DND-41 (cell line): ENCODE data around the gene TRAPPC2L.
A peak's percentile ranks its signal among the peaks of the same experiment; 100 is the strongest.

Experiments
- ATAC-seq: fragments of 200-7000 bp; cut with Tn5 transposase; 3 replicates; pipeline ENCODE4 v1.9.1; 2021; ENCODE audit warnings: low read depth; ENCODE audit not compliant: insufficient read depth
- DNase-seq: peaks from one replicate; pipeline ENCODE4 v3.0.0-alpha.2; 2020
- H2AFZ ChIP-seq: 2 replicates; pipeline ENCODE4 v1.6.0; 2012; ENCODE audit warnings: low read depth, low read length
- H3K27ac ChIP-seq: 2 replicates; pipeline ENCODE4 v1.5.1; 2012; ENCODE audit warnings: low read length, inconsistent platforms
- H3K27me3 ChIP-seq: fragments of 200-600 bp; sonication (generic); 2 replicates; pipeline ENCODE4 v1.6.0; 2012; ENCODE audit warnings: low read length, mild to moderate bottlenecking, inconsistent platforms; ENCODE audit not compliant: insufficient read depth, poor library complexity
- H3K36me3 ChIP-seq: 2 replicates; pipeline ENCODE4 v1.5.1; 2012; ENCODE audit warnings: low read length, inconsistent platforms; ENCODE audit not compliant: insufficient read depth
- H3K4me1 ChIP-seq: 2 replicates; pipeline ENCODE4 v1.5.1; 2012; ENCODE audit warnings: mild to moderate bottlenecking, low read length; ENCODE audit not compliant: insufficient read depth
- H3K4me2 ChIP-seq: 2 replicates; pipeline ENCODE4 v1.6.0; 2012; ENCODE audit warnings: mild to moderate bottlenecking, moderate library complexity, low read length, inconsistent platforms; ENCODE audit not compliant: insufficient read depth
- H3K4me3 ChIP-seq, 2 experiments: fragments of 200-600 bp in 1 of 2; shearing (Covaris generic) in 1 of 2; 2 replicates each; pipeline ENCODE4 v1.5.1; 2012 to 2016; ENCODE audit warnings: inconsistent platforms in 2 of 2, low read length in 2 of 2, mild to moderate bottlenecking in 2 of 2, low read depth in 1 of 2, moderate library complexity in 1 of 2
- H3K79me2 ChIP-seq: 2 replicates; pipeline ENCODE4 v1.6.0; 2012; ENCODE audit warnings: low read length, inconsistent platforms; ENCODE audit not compliant: insufficient read depth
- H3K9ac ChIP-seq: 2 replicates; pipeline ENCODE4 v1.6.0; 2012; ENCODE audit warnings: low read depth, mild to moderate bottlenecking, inconsistent platforms, low read length, moderate library complexity
- H3K9me3 ChIP-seq: 2 replicates; pipeline ENCODE4 v1.5.1; 2012; ENCODE audit warnings: low read length, moderate library complexity, mild to moderate bottlenecking, inconsistent platforms; ENCODE audit not compliant: insufficient read depth, severe bottlenecking
- H4K20me1 ChIP-seq: 2 replicates; pipeline ENCODE4 v1.6.0; 2012; ENCODE audit warnings: low read length; ENCODE audit not compliant: insufficient read depth
- EZH2 ChIP-seq: IDR thresholded peaks from 3 replicates; pipeline ENCODE4 v1.6.1; 2012; ENCODE audit warnings: borderline replicate concordance, low read depth, mild to moderate bottlenecking, moderate library complexity, low read length, inconsistent platforms; ENCODE audit not compliant: severe bottlenecking
- TF ChIP-seq, protein P1 (sequence below): IDR thresholded peaks from 2 replicates; pipeline ENCODE4 v1.5.1; 2012; ENCODE audit warnings: borderline replicate concordance, low read length, moderate library complexity, mild to moderate bottlenecking; ENCODE audit not compliant: poor library complexity, severe bottlenecking; ENCODE audit errors: extremely low read depth

The TRAPPC2L gene

DNA sequence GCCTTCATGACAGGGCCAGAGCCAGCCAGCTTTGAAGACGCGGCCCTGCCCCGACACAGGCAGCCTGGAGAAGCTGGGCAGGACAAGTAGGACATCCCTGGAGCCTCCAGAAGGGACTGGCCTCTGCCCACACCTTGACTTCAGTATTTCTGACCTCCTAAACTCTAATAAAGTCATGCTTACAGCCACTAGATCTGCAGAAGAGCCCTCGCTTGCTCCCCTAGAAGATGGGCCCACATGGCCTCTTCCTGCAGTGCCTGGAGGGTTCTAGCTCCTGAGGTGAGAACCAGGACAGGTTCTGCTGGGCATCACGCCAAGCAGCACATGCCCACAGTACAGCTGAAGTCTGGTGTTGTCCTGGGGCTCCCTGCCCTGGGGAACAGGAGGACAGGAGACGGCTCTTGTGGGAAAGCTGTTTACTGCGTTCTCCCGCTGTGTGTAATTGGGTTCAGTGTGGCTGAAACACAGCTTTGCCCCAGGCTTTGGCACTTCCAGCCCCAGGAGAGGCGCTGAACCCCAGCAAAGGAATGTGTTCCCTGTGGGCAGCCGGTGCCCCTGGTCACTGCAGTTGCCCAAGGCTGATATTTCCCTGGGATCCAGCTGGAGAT is 47.8 kb upstream of the TRAPPC2L start:
- Histone ChIP-seq H4K20me1 (peaks cover 69% of the 10 kb centered on the region), H3K9ac (peak overlapping the region; percentile 84), H3K27ac (peak overlapping the region; percentile 93), H3K27me3 (no peaks in the 10 kb centered on the region), H3K79me2 (peaks cover 77% of the 10 kb centered on the region), H2AFZ (no peak overlapping the region), H3K4me3 (peak overlapping the region in 1 of 2 experiments; percentile 93; a peak in 2 of 4 replicates), H3K36me3 (peaks cover 67% of the 10 kb centered on the region), H3K9me3 (no peaks in the 10 kb centered on the region), H3K4me1 (peaks cover 78% of the 10 kb centered on the region), H3K4me2 (peak overlapping the region; percentile 98)
- TF ChIP-seq, protein P1, sequence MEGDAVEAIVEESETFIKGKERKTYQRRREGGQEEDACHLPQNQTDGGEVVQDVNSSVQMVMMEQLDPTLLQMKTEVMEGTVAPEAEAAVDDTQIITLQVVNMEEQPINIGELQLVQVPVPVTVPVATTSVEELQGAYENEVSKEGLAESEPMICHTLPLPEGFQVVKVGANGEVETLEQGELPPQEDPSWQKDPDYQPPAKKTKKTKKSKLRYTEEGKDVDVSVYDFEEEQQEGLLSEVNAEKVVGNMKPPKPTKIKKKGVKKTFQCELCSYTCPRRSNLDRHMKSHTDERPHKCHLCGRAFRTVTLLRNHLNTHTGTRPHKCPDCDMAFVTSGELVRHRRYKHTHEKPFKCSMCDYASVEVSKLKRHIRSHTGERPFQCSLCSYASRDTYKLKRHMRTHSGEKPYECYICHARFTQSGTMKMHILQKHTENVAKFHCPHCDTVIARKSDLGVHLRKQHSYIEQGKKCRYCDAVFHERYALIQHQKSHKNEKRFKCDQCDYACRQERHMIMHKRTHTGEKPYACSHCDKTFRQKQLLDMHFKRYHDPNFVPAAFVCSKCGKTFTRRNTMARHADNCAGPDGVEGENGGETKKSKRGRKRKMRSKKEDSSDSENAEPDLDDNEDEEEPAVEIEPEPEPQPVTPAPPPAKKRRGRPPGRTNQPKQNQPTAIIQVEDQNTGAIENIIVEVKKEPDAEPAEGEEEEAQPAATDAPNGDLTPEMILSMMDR = no peak
- TF ChIP-seq EZH2 = no peak
- no peak for ATAC-seq
- DNase-seq = no peak

DNA sequence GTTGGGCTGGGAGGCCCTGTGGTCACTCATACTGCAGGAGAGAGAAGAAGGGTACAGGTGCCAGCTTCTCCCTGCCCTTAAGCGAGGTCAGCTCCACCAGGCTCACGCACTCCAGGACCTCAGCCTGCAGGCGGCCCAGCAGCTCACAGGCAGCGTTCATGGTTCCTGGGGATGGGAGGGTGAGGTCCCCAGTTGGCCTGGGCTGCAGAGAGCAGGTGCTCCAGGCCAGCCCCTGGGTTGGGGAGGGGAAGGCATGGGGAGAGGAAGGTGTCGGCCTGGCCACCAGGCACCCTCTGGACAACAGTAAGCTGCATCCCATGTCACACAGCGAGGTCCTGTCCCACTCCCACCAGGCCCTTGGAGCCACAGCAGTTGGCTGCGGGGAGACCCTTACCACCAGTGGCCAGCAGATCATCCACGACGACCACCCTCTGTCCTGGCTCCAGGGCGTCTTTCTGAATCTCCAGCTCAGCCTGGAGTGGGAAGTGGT is 47.2 kb upstream of the TRAPPC2L start:
- DNase-seq (no peak), ATAC-seq (peak; percentile 8)
- peak overlapping the region in 1 of 2 experiments; percentile 93; a peak in 3 of 4 replicates for H3K4me3 ChIP-seq
- H3K4me2 ChIP-seq = peak overlapping the region; percentile 98
- peak overlapping the region; percentile 93 for H3K27ac ChIP-seq
- H3K4me1 ChIP-seq = peaks cover 74% of the 10 kb centered on the region
- H3K79me2 ChIP-seq = peaks cover 72% of the 10 kb centered on the region
- TF ChIP-seq, protein P1 = no peak
- no peak for TF ChIP-seq EZH2
- peak overlapping the region; percentile 84 for H3K9ac ChIP-seq
- H3K36me3 ChIP-seq = peaks cover 62% of the 10 kb centered on the region
- no peak overlapping the region for H2AFZ ChIP-seq
- no peaks in the 10 kb centered on the region for H3K27me3 ChIP-seq
- H3K9me3 ChIP-seq = no peaks in the 10 kb centered on the region
- H4K20me1 ChIP-seq = peaks cover 64% of the 10 kb centered on the region

DNA sequence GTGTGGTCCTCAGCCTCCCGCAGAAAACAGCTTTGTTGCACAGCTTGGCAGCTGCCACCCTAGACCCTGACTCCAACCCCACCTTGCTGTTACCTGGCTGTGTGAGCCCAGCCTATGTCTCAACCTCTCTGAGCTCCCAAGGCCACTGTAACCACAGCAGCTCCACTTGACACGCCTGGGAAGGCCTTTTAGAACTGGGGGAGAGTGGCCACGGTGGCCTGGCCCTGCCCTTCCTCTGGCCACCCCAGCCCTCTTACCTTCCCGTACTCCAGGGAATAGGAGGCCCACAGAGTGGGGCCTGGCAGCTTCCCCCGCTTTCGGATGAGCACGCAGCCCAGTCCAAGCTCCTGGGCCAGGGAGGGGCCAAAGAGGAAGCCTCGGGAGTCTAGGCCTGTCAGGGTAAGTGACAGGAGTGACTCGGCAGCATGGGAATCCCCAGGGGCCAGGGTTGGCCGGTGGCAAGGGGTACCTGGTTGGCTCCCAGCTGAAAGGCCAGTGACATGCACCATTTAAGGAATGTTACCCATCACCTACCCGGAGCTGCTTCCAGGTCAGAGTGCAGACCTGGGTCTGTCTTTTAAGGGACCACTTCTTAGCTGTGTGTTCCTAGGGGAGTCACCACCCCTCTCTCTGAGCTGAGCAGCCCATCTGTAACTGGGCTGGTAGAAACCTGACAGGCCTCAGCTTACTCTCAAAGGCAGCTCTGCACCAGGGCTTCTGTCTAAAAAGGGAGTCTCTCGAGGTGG is 46.6 kb upstream of the TRAPPC2L start:
- Histone ChIP-seq H4K20me1 (peaks cover 61% of the 10 kb centered on the region), H2AFZ (no peak overlapping the region), H3K27me3 (no peaks in the 10 kb centered on the region), H3K4me3 (peak overlapping the region; percentile 91 to 93; a peak in 3 of 4 replicates), H3K4me1 (peaks cover 68% of the 10 kb centered on the region), H3K9ac (peak overlapping the region; percentile 84), H3K4me2 (peak overlapping the region; percentile 98), H3K27ac (peak overlapping the region; percentile 93), H3K36me3 (peaks cover 56% of the 10 kb centered on the region), H3K9me3 (no peaks in the 10 kb centered on the region), H3K79me2 (peaks cover 66% of the 10 kb centered on the region)
- no peak for TF ChIP-seq EZH2
- TF ChIP-seq, protein P1 = no peak
- no peak for DNase-seq
- ATAC-seq = peak; percentile 12
